Sigmoid colon (tissue), 7 donors: ENCODE data around the gene SPARCL1. TPM values are rescaled to one million over a fixed set of nuclear protein-coding genes. Genes with fewer than 3 reads are reported as not detected.

Experiments
- DNase-seq: peaks from one replicate; pipeline ENCODE4 v3.0.0-alpha.2; 2019
- H3K27ac ChIP-seq, 4 donors: fragments of 200-600 bp; sonication (generic); one replicate each; pipeline ENCODE4 v1.5.1; 2016 to 2019; ENCODE audit warnings: mild to moderate bottlenecking in 1 of 4
- H3K27me3 ChIP-seq, 3 donors: fragments of 200-600 bp; sonication (generic); one replicate each; pipeline ENCODE4 v1.5.1; 2019; ENCODE audit warnings: mild to moderate bottlenecking in 1 of 3
- H3K36me3 ChIP-seq, 4 donors: fragments of 200-600 bp; sonication (generic); one replicate each; pipeline ENCODE4 v1.5.1; 2016 to 2019
- H3K4me1 ChIP-seq, 4 donors: fragments of 200-600 bp; sonication (generic); one replicate each; pipeline ENCODE4 v1.5.1; 2017 to 2019
- H3K4me3 ChIP-seq, 4 donors: fragments of 200-600 bp; sonication (generic); one replicate each; pipeline ENCODE4 v1.5.1; 2017 to 2019; ENCODE audit warnings: mild to moderate bottlenecking in 2 of 4, moderate library complexity in 1 of 4
- H3K9me3 ChIP-seq, 4 donors: fragments of 200-600 bp in 3 of 4; sonication (generic) in 3 of 4; one replicate each; pipeline versions ENCODE4 v1.5.1 to v1.6.1; 2013 to 2019
- EP300 ChIP-seq, 4 donors: sonication (generic); formaldehyde crosslinking; IDR thresholded peaks; one replicate each; pipeline ENCODE4 v1.6.1; 2017; ENCODE audit warnings: antibody characterized with exemption in 4 of 4
- POLR2A ChIP-seq, 2 donors: fragments of 450-650 bp; IDR thresholded peaks; one replicate each; pipeline ENCODE4 v1.6.1; 2016; ENCODE audit warnings: antibody characterized with exemption in 2 of 2, mild to moderate bottlenecking in 2 of 2, moderate library complexity in 2 of 2
- POLR2AphosphoS5 ChIP-seq, 4 donors: sonication (generic); formaldehyde crosslinking; IDR thresholded peaks; one replicate each; pipeline ENCODE4 v1.6.1; 2017; ENCODE audit warnings: antibody characterized with exemption in 4 of 4
- WGBS, 2 donors: extraction: QIAGEN DNeasy Blood & Tissue Kit; methylation state at CpG; one replicate each; pipeline ENCODE4 v1.1.7; 2013; 5-methylcytosine and 5-hydroxymethylcytosine counted together
- intact Hi-C: fragments of 100-400 bp; cut with DNase I; formaldehyde crosslinking; loops from one replicate; pipeline ENCODE4 v1.15.1; 2023
- polyA plus RNA-seq, 3 donors: library from polyadenylated mRNA; stranded (reverse); fragments of 200-250 nt; gene quantifications; one replicate each; pipeline ENCODE4 v1.2.3, GENCODE V29; 2013
- total RNA-seq, 4 donors: library from RNA; depleted of rRNA; stranded (reverse); fragments of >200 nt; gene quantifications; one replicate each; pipeline ENCODE4 v1.1.0, GENCODE V29; 2016
- TF ChIP-seq, protein P1 (sequence below), 4 experiments: fragments of 450-650 bp in 3 of 4; fragments of 200-600 bp in 1 of 4; IDR thresholded peaks; one replicate each; pipeline ENCODE4 v1.5.1; 2016 to 2019; ENCODE audit warnings: antibody characterized with exemption in 4 of 4, mild to moderate bottlenecking in 3 of 4, moderate library complexity in 2 of 4
- donor health status: healthy with polysubstance abuse.
- donor health status: Bipolar disorder and iron deficiency.
- donor health status: healthy.

The SPARCL1 gene
- total and polyA plus RNA-seq, 7 donors, result 10.4 to 1,386 (median 1,005) TPM

DNA sequence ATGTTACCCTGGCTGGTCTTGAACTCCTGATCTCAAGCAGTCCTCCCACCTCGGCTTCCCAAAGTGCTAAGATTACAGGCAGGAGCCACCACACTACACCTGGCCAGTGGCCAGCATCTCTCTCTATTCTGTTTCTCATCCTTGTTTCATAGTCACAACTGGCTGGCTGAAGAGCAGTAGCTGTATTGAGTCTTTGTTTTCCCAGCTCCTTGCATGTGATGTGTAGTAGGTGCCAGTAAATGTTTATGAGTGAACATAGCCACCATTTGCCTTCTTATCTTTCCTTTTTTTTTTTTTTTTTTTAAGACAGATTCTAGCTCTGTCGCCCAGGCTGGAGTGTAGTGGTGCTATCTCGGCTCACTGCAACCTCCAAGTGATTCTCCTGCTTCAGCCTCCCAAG is 83.2 kb downstream of the SPARCL1 start:
- Histone ChIP-seq H3K27ac (no peak overlapping the region), H3K4me3 (no peak overlapping the region), H3K36me3 (peaks cover 16 to 79% (median 19%) of the 10 kb centered on the region in 4 donors), H3K27me3 (no peaks in the 10 kb centered on the region), H3K4me1 (no peaks in the 10 kb centered on the region), H3K9me3 (no peaks in the 10 kb centered on the region)
- no peak for DNase-seq
- intact Hi-C loops, result no loop called here
- WGBS, 2 donors, result 29 to 73% methylated on average over 3 of the region's 3 CpGs
- TF ChIP-seq EP300 (IDR thresholded peaks at IDR 0.05) (no peak), POLR2A (IDR thresholded peaks at IDR 0.05) (no peak), POLR2AphosphoS5 (IDR thresholded peaks at IDR 0.05) (no peak)
- TF ChIP-seq, protein P1, sequence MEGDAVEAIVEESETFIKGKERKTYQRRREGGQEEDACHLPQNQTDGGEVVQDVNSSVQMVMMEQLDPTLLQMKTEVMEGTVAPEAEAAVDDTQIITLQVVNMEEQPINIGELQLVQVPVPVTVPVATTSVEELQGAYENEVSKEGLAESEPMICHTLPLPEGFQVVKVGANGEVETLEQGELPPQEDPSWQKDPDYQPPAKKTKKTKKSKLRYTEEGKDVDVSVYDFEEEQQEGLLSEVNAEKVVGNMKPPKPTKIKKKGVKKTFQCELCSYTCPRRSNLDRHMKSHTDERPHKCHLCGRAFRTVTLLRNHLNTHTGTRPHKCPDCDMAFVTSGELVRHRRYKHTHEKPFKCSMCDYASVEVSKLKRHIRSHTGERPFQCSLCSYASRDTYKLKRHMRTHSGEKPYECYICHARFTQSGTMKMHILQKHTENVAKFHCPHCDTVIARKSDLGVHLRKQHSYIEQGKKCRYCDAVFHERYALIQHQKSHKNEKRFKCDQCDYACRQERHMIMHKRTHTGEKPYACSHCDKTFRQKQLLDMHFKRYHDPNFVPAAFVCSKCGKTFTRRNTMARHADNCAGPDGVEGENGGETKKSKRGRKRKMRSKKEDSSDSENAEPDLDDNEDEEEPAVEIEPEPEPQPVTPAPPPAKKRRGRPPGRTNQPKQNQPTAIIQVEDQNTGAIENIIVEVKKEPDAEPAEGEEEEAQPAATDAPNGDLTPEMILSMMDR (IDR thresholded peaks at IDR 0.05), result no peak

DNA sequence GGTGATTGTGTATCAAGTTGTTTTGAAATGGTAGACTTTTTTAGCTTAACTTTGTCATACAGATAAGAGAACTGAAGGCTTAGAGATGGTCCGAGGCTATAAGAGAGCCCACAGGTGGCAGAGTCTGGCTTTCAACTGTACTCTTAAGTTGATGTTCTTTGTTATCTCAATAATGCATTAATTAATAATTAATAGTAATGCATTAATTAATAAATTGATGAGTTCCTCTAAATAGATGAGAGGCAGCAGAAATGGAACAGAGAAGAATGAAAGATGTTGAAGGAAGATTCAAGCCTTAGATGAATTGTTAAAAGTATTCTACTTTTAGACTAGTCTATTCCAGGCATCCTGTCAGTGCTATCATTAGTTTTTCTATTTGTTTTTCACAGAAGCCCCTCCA is 84.4 kb downstream of the SPARCL1 start:
- H3K36me3 ChIP-seq, result peaks cover 16 to 74% (median 21%) of the 10 kb centered on the region in 4 donors
- DNase-seq, result no peak
- H3K4me3 ChIP-seq, result no peak overlapping the region
- no peaks in the 10 kb centered on the region for H3K9me3 ChIP-seq
- no peak overlapping the region for H3K27ac ChIP-seq
- TF ChIP-seq POLR2AphosphoS5 (IDR thresholded peaks at IDR 0.05) (no peak), EP300 (IDR thresholded peaks at IDR 0.05) (no peak), POLR2A (IDR thresholded peaks at IDR 0.05) (no peak)
- TF ChIP-seq, protein P1 (IDR thresholded peaks at IDR 0.05), result no peak
- no peaks in the 10 kb centered on the region for H3K4me1 ChIP-seq
- 96 to 98% methylated on average over 1 of the region's 1 CpG for WGBS, 2 donors
- H3K27me3 ChIP-seq, result no peaks in the 10 kb centered on the region
- intact Hi-C loops, result no loop called here

DNA sequence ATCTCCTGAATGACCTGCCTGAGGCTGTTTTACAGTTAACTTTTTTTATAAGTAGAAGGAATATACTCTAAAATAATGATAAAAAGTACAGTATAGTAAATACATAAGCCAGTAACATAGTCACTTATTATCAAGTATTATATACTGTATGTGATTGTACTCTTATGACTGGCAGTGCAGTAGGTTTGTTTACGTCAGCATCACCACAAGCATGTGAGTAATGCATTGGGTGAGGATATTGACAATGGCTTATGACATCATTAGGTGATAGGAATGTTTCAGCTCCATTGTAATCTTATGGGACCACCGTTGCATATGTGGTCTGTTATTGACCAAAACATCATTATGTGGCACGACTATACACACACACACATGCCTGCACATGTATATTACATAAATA is 86.3 kb downstream of the SPARCL1 start:
- peaks cover 16 to 78% (median 32%) of the 10 kb centered on the region in 4 donors for H3K36me3 ChIP-seq
- H3K27me3 ChIP-seq, result no peaks in the 10 kb centered on the region
- no peak for DNase-seq
- no peaks in the 10 kb centered on the region for H3K4me1 ChIP-seq
- intact Hi-C loops, result no loop called here
- TF ChIP-seq POLR2A (IDR thresholded peaks at IDR 0.05), result no peak
- TF ChIP-seq POLR2AphosphoS5 (IDR thresholded peaks at IDR 0.05), result no peak
- TF ChIP-seq, protein P1 (IDR thresholded peaks at IDR 0.05), result no peak
- TF ChIP-seq EP300 (IDR thresholded peaks at IDR 0.05), result no peak
- WGBS, 2 donors, result 87 to 94% methylated on average over 3 of the region's 3 CpGs
- H3K9me3 ChIP-seq, result no peaks in the 10 kb centered on the region
- H3K4me3 ChIP-seq, result no peak overlapping the region
- no peak overlapping the region for H3K27ac ChIP-seq

DNA sequence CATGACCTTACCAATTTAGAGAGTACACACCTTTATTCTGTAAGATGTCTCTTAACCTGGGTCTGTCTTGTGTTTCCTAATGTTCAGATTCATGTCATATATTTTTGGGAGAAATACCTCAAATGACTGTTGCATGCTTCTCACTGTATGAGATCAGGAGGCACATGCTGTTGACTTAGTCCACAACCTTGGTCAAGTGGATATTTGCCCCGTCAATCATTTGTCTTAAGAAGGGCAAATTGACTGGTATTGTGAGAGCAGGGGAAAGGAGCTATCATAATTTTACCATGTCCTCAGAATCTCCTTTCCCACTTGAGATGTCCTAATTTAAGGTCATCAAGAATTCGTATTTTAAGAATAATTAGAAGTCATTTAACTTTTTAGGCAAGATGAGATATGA is 95.8 kb downstream of the SPARCL1 start:
- 94% methylated on average over 2 of the region's 2 CpGs for WGBS, 2 donors
- no peaks in the 10 kb centered on the region for H3K27me3 ChIP-seq

More for the DNA sequence above, 95.8 kb downstream of the SPARCL1 start:
- intact Hi-C loops, result no loop called here
- peaks cover 0 to 2% (median 0%) of the 10 kb centered on the region in 4 donors for H3K4me1 ChIP-seq
- H3K4me3 ChIP-seq, result no peak overlapping the region
- no peak overlapping the region for H3K27ac ChIP-seq
- peaks cover 0 to 23% (median 4%) of the 10 kb centered on the region in 4 donors for H3K36me3 ChIP-seq
- DNase-seq, result no peak
- no peaks in the 10 kb centered on the region for H3K9me3 ChIP-seq
- TF ChIP-seq, protein P1 (IDR thresholded peaks at IDR 0.05), result no peak
- no peak for TF ChIP-seq POLR2A (IDR thresholded peaks at IDR 0.05)
- TF ChIP-seq EP300 (IDR thresholded peaks at IDR 0.05), result no peak
- no peak for TF ChIP-seq POLR2AphosphoS5 (IDR thresholded peaks at IDR 0.05)
